ENCODE measurements around the gene LRIG1.

DNA sequence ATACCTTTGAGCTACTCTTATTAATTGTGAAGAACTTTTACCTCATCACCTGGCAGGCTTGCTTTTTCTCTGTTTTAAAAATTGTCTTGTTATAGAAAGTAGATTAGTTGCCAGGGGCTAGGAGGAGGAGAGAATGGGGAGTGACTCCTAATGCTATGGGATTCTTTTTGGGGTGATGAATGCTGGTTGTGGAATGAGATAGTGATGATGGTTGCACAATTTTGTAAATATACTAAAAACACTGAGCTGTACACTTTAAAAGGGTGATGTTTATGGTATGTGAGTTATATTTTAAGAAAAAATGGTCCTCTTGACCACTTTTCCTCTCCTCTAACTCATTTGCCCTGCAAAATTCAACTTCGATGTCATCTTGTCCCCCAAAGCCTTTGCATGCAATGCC, 31.8 kb upstream of the LRIG1 start:
- TF ChIP-seq, protein P1, sequence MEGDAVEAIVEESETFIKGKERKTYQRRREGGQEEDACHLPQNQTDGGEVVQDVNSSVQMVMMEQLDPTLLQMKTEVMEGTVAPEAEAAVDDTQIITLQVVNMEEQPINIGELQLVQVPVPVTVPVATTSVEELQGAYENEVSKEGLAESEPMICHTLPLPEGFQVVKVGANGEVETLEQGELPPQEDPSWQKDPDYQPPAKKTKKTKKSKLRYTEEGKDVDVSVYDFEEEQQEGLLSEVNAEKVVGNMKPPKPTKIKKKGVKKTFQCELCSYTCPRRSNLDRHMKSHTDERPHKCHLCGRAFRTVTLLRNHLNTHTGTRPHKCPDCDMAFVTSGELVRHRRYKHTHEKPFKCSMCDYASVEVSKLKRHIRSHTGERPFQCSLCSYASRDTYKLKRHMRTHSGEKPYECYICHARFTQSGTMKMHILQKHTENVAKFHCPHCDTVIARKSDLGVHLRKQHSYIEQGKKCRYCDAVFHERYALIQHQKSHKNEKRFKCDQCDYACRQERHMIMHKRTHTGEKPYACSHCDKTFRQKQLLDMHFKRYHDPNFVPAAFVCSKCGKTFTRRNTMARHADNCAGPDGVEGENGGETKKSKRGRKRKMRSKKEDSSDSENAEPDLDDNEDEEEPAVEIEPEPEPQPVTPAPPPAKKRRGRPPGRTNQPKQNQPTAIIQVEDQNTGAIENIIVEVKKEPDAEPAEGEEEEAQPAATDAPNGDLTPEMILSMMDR (IDR thresholded peaks at IDR 0.05) = no peak
- TF ChIP-seq EZH2phosphoT487 (IDR thresholded peaks at IDR 0.05) = no peak

Measured in neural progenitor cell (in vitro differentiated cells).